Calu3 (cell line): Measurements from ENCODE around the gene SH3RF3. TPM values are rescaled to one million over a fixed set of nuclear protein-coding genes. Genes with fewer than 3 reads are reported as not detected.

Experiments
- BruUV-seq: library from RNA; stranded (reverse); fragments of 400-500 nt; replicated peaks from 2 replicates; lab custom pipeline; 2021; lab: Mats Ljungman, UMichigan
- CTCF ChIA-PET: fragments of 300-600 bp; sonication (Branson Sonifier 250); formaldehyde crosslinking; loops from one replicate; lab custom pipeline; 2022; ENCODE audit warnings: antibody characterized with exemption; lab: Charles Lee
- DNase-seq: peaks from one replicate; pipeline ENCODE4 v3.0.0; 2022
- H3K27ac Mint-ChIP-seq: one replicate; pipeline ENCODE4 v1.8.0; 2022; ENCODE audit warnings: mixed read lengths; ENCODE audit not compliant: unreplicated experiment
- H3K27me3 Mint-ChIP-seq: one replicate; pipeline ENCODE4 v1.8.0; 2022; ENCODE audit warnings: mixed read lengths; ENCODE audit not compliant: unreplicated experiment
- H3K36me3 Mint-ChIP-seq: one replicate; pipeline ENCODE4 v1.8.0; 2022; ENCODE audit warnings: mild to moderate bottlenecking, moderate library complexity, mixed read lengths; ENCODE audit not compliant: insufficient read depth, unreplicated experiment
- H3K4me1 Mint-ChIP-seq: one replicate; pipeline ENCODE4 v1.8.0; 2022; ENCODE audit warnings: mild to moderate bottlenecking, low read depth, mixed read lengths; ENCODE audit not compliant: unreplicated experiment
- H3K4me3 Mint-ChIP-seq: one replicate; pipeline ENCODE4 v1.8.0; 2022; ENCODE audit warnings: mild to moderate bottlenecking, low read depth, moderate library complexity, mixed read lengths; ENCODE audit not compliant: unreplicated experiment
- H3K9me3 Mint-ChIP-seq: one replicate; pipeline ENCODE4 v1.8.0; 2022; ENCODE audit warnings: low read depth, mixed read lengths; ENCODE audit not compliant: unreplicated experiment
- intact Hi-C: fragments of 100-400 bp; cut with micrococcal nuclease; formaldehyde crosslinking; loops from one replicate; pipeline ENCODE4 v1.10.0; 2022; ENCODE audit not compliant: unreplicated experiment
- total RNA-seq: library from RNA; stranded (reverse); gene quantifications from 2 replicates; pipeline ENCODE4 v1.2.3, GENCODE V29; 2022
- TF ChIP-seq, protein P1 (sequence below): fragments of 200-600 bp; IDR thresholded peaks from one replicate; pipeline ENCODE4 v1.8.0; 2022; ENCODE audit warnings: antibody characterized with exemption; ENCODE audit not compliant: unreplicated experiment

Gene SH3RF3
- total RNA-seq, 1 experiment from 2014 or later = 0.17 TPM

DNA sequence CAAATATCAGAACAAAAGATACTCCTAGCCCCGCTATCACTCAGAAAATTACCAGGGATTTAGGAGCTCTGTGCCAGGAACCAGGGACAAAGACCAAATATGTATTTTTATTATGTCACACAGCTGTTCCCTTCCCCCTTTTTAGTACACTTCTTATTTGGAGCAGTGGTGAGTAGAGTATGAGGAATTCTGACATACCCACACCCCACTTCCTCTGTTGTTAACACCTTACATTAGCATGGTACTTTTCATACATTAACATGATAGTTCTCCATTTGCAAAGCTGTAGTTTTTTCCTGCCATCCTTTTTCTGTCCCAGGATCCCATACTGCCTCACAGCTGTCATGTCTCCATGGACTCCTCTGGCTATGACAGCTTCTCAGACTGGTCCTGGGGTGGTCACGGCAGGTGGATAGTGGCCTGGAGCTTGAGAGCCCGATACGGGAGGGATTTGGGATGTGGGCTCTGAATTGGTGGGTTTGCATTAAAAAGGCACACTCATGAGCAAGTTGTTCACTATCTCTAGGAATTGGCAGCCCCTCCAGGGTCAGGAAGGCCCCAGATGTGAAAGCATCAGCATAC, 100.2 kb downstream of the SH3RF3 start:
- BruUV-seq = no TSS peak
- peaks cover 72% of the 10 kb centered on the region for H3K27me3 Mint-ChIP-seq
- intact Hi-C loops = no loop called here
- TF ChIP-seq, protein P1, sequence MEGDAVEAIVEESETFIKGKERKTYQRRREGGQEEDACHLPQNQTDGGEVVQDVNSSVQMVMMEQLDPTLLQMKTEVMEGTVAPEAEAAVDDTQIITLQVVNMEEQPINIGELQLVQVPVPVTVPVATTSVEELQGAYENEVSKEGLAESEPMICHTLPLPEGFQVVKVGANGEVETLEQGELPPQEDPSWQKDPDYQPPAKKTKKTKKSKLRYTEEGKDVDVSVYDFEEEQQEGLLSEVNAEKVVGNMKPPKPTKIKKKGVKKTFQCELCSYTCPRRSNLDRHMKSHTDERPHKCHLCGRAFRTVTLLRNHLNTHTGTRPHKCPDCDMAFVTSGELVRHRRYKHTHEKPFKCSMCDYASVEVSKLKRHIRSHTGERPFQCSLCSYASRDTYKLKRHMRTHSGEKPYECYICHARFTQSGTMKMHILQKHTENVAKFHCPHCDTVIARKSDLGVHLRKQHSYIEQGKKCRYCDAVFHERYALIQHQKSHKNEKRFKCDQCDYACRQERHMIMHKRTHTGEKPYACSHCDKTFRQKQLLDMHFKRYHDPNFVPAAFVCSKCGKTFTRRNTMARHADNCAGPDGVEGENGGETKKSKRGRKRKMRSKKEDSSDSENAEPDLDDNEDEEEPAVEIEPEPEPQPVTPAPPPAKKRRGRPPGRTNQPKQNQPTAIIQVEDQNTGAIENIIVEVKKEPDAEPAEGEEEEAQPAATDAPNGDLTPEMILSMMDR = no peak
- H3K9me3 Mint-ChIP-seq = no peaks in the 10 kb centered on the region
- H3K27ac Mint-ChIP-seq = no peak overlapping the region
- DNase-seq = no peak
- H3K4me3 Mint-ChIP-seq = no peak overlapping the region
- no peaks in the 10 kb centered on the region for H3K36me3 Mint-ChIP-seq
- CTCF ChIA-PET = interaction anchor here (0.6 kb wide), 1 partner anchor 154 kb away, joined by 3 read pairs; no protein-coding TSS in a partner anchor
- no peaks in the 10 kb centered on the region for H3K4me1 Mint-ChIP-seq

- Mint-ChIP-seq H3K4me3 (no peak overlapping the region), H3K9me3 (no peaks in the 10 kb centered on the region), H3K4me1 (no peaks in the 10 kb centered on the region), H3K36me3 (no peaks in the 10 kb centered on the region), H3K27ac (no peak overlapping the region), H3K27me3 (peaks cover 90% of the 10 kb centered on the region)
- CTCF ChIA-PET = no interaction called here
- no TSS peak for BruUV-seq
- TF ChIP-seq, protein P1 = no peak
- DNase-seq = no peak
- intact Hi-C loops = no loop called here
These were observed 102.0 kb downstream of the SH3RF3 start for GRCh38 chr2:109230941-109231420.

- Mint-ChIP-seq H3K36me3 (no peaks in the 10 kb centered on the region), H3K27ac (no peak overlapping the region), H3K4me3 (no peak overlapping the region), H3K9me3 (no peaks in the 10 kb centered on the region), H3K27me3 (peaks cover 94% of the 10 kb centered on the region), H3K4me1 (no peaks in the 10 kb centered on the region)
- intact Hi-C loops = no loop called here
- CTCF ChIA-PET = no interaction called here
- BruUV-seq = no TSS peak
- TF ChIP-seq, protein P1 = no peak
- no peak for DNase-seq
These were observed 102.4 kb downstream of the SH3RF3 start for GRCh38 chr2:109231428-109231827.

DNA sequence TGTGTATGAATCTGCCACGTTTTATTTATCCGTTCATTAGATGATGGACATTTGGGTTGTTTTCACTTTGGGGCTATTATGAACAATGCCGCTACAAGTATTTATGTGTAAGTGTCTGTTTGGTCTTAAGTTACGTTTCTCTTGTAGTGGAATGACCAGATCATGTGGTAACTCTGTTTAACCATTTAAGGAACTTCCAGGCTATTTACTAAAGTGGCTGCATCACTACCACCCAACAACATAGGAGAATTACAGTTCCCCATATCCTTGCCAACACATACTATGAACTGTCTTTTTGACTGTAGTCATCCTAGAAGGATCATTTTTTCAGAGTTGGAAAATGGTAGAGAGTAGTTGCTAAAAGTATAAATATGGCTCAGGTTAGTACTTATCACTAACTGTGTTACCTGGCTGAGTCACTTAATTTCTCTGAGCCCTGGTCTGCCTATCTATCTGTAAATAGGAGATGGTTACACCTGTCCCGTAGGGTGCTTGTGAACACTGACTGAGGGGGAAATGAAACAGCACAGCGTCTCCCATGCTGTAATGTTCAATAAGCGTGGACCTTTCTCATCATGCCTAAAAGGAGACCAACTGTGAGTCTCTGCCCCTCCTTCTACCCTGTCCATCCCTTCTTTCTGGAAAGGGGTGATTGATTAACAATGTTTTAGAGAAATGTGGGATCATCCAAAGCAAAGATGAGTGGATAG, 103.1 kb downstream of the SH3RF3 start:
- CTCF ChIA-PET = interaction anchor here (0.7 kb wide), 1 partner anchor 182 kb away, joined by 3 read pairs; no protein-coding TSS in a partner anchor
- DNase-seq = no peak
- BruUV-seq = no TSS peak
- TF ChIP-seq, protein P1 = no peak
- Mint-ChIP-seq H3K4me3 (no peak overlapping the region), H3K27ac (no peak overlapping the region), H3K4me1 (no peaks in the 10 kb centered on the region), H3K9me3 (no peaks in the 10 kb centered on the region), H3K27me3 (peaks cover 98% of the 10 kb centered on the region), H3K36me3 (no peaks in the 10 kb centered on the region)
- intact Hi-C loops = no loop called here
